Body of pancreas (tissue), 4 donors: Measurements from ENCODE around the gene TMEM91. TPM values are rescaled to one million over a fixed set of nuclear protein-coding genes. Genes with fewer than 3 reads are reported as not detected.
"Not testable (repeated sequence)": the region's sequence is repeated elsewhere in the genome, so short reads cannot be mapped to it uniquely, and the experiment has no call there.

Source experiments
- ATAC-seq: fragments of 150-250 bp; one replicate; pipeline ENCODE4 v1.9.1; 2016
- DNase-seq, 4 donors: peaks; one replicate each; pipeline ENCODE4 v3.0.0-alpha.2; 2019
- H3K27ac ChIP-seq, 4 donors: fragments of 200-600 bp; sonication (generic); 1 replicate in 3 of 4; 2 replicates in 1 of 4; pipeline versions ENCODE4 v1.5.1 to v1.6.1; 2016 to 2019; ENCODE audit warnings: mild to moderate bottlenecking in 1 of 4, mixed read lengths in 1 of 4, moderate library complexity in 1 of 4
- H3K27me3 ChIP-seq, 2 donors: fragments of 200-600 bp; sonication (generic); one replicate each; pipeline ENCODE4 v1.6.0; 2016; ENCODE audit warnings: mild to moderate bottlenecking in 1 of 2
- H3K36me3 ChIP-seq, 2 donors: fragments of 200-600 bp; sonication (generic); replicated peaks in 1 of 2; 2 replicates each; pipeline ENCODE4 v1.5.1; 2016; ENCODE audit warnings: low read depth in 2 of 2; ENCODE audit not compliant: insufficient read depth in 1 of 2
- H3K4me1 ChIP-seq: fragments of 200-600 bp; sonication (generic); one replicate; pipeline ENCODE4 v1.6.0; 2016
- H3K4me3 ChIP-seq, 2 donors: fragments of 200-600 bp; sonication (generic); 1 replicate in 1 of 2; 2 replicates in 1 of 2; pipeline ENCODE4 v1.5.1; 2016 to 2019
- H3K9me3 ChIP-seq, 3 donors: fragments of 200-600 bp; sonication (generic); 1 replicate in 2 of 3; 2 replicates in 1 of 3; pipeline ENCODE4 v1.5.1; 2016
- POLR2A ChIP-seq, 3 donors: fragments of 450-650 bp; IDR thresholded peaks; one replicate each; pipeline ENCODE4 v1.6.1; 2016; ENCODE audit warnings: antibody characterized with exemption in 3 of 3, mild to moderate bottlenecking in 2 of 3
- WGBS, 2 donors: methylation state at CpG; one replicate each; pipeline ENCODE4 v1.1.5; 2017; 5-methylcytosine and 5-hydroxymethylcytosine counted together
- intact Hi-C: fragments of 100-400 bp; cut with DNase I; formaldehyde crosslinking; loops from one replicate; pipeline ENCODE4 v1.15.1; 2023
- total RNA-seq, 2 donors: library from RNA; depleted of rRNA; stranded (reverse); fragments of >200 nt; gene quantifications; one replicate each; pipeline ENCODE4 v1.1.0, GENCODE V29; 2016
- TF ChIP-seq, protein P1 (sequence below), 7 experiments: fragments of 450-650 bp in 4 of 7; fragments of 200-600 bp in 3 of 7; sonication (generic) in 3 of 7; IDR thresholded peaks; one replicate each; pipeline ENCODE4 v1.5.1; 2016 to 2019; ENCODE audit warnings: antibody characterized with exemption in 7 of 7

The TMEM91 gene
- total RNA-seq, 2 donors from 2014 or later: 7.5 to 15.5 TPM

DNA sequence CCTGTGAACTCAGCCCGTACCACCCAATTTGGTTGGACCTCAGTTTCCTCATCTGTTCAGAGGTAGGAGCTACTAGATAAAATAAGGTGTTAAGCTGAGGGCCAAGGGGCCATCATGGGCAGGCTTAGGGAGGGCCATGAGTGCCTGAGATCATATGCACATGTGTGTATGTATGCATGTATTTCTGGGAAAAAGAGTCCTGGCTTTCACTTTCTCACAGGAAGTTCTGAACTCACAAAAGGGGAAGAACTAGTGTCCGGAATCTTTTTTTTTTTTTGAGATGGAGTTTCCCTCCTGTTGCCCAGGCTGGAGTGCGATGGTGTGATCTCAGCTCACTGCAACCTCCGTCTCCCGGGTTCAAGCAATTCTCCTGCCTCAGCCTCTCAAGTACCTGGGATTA, 41.5 kb upstream of the TMEM91 start:
- H3K4me1 ChIP-seq: no peaks in the 10 kb centered on the region
- H3K36me3 ChIP-seq: no peaks in the 10 kb centered on the region
- H3K27me3 ChIP-seq: no peaks in the 10 kb centered on the region
- WGBS, 2 donors: 56 to 80% methylated on average over 5 of the region's 5 CpGs
- TF ChIP-seq POLR2A (IDR thresholded peaks at IDR 0.05): no peak
- TF ChIP-seq, protein P1, sequence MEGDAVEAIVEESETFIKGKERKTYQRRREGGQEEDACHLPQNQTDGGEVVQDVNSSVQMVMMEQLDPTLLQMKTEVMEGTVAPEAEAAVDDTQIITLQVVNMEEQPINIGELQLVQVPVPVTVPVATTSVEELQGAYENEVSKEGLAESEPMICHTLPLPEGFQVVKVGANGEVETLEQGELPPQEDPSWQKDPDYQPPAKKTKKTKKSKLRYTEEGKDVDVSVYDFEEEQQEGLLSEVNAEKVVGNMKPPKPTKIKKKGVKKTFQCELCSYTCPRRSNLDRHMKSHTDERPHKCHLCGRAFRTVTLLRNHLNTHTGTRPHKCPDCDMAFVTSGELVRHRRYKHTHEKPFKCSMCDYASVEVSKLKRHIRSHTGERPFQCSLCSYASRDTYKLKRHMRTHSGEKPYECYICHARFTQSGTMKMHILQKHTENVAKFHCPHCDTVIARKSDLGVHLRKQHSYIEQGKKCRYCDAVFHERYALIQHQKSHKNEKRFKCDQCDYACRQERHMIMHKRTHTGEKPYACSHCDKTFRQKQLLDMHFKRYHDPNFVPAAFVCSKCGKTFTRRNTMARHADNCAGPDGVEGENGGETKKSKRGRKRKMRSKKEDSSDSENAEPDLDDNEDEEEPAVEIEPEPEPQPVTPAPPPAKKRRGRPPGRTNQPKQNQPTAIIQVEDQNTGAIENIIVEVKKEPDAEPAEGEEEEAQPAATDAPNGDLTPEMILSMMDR (IDR thresholded peaks at IDR 0.05): no peak
- intact Hi-C loops: no loop called here
- no peak for ATAC-seq
- H3K4me3 ChIP-seq: no peak overlapping the region
- peak overlapping the region in 1 of 4 donors; percentile 54 for H3K27ac ChIP-seq
- H3K9me3 ChIP-seq: no peaks in the 10 kb centered on the region
- no peak for DNase-seq

GRCh38 chr19:41335467-41335866, 40.9 kb upstream of the TMEM91 start:
- DNase-seq (no peak), ATAC-seq (no peak)
- no peaks in the 10 kb centered on the region for H3K4me1 ChIP-seq
- no peak overlapping the region for H3K27ac ChIP-seq
- H3K36me3 ChIP-seq: no peaks in the 10 kb centered on the region
- WGBS, 2 donors: 80 to 81% methylated on average over 7 to 10 of the region's 10 CpGs
- H3K27me3 ChIP-seq: no peaks in the 10 kb centered on the region
- no peak overlapping the region for H3K4me3 ChIP-seq
- H3K9me3 ChIP-seq: no peaks in the 10 kb centered on the region
- TF ChIP-seq, protein P1 (IDR thresholded peaks at IDR 0.05): no peak
- TF ChIP-seq POLR2A (IDR thresholded peaks at IDR 0.05): no peak
- intact Hi-C loops: no loop called here

- no peaks in the 10 kb centered on the region for H3K9me3 ChIP-seq
- H3K27me3 ChIP-seq: no peaks in the 10 kb centered on the region
- no peak for TF ChIP-seq POLR2A (IDR thresholded peaks at IDR 0.05)
- TF ChIP-seq, protein P1 (IDR thresholded peaks at IDR 0.05): no peak
- H3K4me1 ChIP-seq: peaks cover 3% of the 10 kb centered on the region
- ATAC-seq (no peak), DNase-seq (no peak)
- WGBS, 2 donors: 90 to 94% methylated on average over 5 of the region's 5 CpGs
- no peak overlapping the region for H3K4me3 ChIP-seq
- intact Hi-C loops: no loop called here
- no peak overlapping the region for H3K27ac ChIP-seq
- H3K36me3 ChIP-seq: no peaks in the 10 kb centered on the region
These were observed 36.4 kb upstream of the TMEM91 start for GRCh38 chr19:41339936-41340335.

DNA sequence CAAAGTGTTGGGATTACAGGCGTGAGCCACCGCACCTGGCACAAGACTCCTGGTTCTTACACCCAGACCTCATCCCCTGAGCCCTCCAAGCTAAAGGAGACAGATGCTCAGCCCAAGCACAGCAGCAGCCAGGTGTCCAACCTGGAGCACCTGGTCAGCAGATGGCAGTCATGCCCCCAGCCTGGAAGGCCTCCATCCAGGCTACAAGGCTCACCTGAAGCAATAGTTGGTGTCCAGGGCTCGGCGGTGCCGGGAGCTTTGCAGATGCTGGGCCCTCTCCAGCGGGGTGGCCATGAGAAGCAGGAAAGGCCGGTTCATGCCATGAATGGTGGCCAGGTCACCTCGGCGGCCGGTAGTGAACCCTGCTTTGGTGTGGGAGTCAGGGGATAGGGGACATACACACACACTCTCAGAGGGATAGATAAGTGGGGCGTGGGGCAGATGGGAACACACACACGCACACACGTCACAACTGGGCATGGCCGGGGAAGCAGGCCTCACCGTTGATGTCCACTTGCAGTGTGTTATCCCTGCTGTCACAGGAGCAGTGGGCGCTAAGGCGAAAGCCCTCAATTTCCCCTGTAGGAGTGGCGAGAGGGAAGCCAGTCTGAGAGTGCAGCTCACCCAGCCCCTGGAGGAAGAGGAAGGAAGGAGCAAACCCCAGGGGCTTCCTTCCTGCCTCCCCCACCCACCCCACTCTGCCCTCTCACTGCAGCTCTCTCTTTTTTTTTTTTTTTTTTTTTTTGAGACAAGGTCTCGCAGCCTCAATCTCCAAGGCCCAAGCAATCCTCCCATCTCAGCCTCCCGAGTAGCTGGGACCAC, 34.5 kb upstream of the TMEM91 start:
- Histone ChIP-seq H3K9me3 (no peaks in the 10 kb centered on the region), H3K36me3 (no peaks in the 10 kb centered on the region), H3K4me3 (no peak overlapping the region), H3K27ac (no peak overlapping the region), H3K27me3 (no peaks in the 10 kb centered on the region), H3K4me1 (peaks cover 3% of the 10 kb centered on the region)
- DNase-seq (peak; percentile 69 to 83 (median 74)), ATAC-seq (peak; percentile 88)
- intact Hi-C loops: no loop called here
- WGBS, 2 donors: 58 to 73% methylated on average over 14 to 20 of the region's 20 CpGs
- TF ChIP-seq, protein P1 (IDR thresholded peaks at IDR 0.05): peak in 6 of 7 experiments; percentile 19 to 62 (median 54)
- no peak for TF ChIP-seq POLR2A (IDR thresholded peaks at IDR 0.05)

- TF ChIP-seq POLR2A (IDR thresholded peaks at IDR 0.05): no peak
- TF ChIP-seq, protein P1 (IDR thresholded peaks at IDR 0.05): no peak
- ATAC-seq: no peak
- H3K9me3 ChIP-seq: no peaks in the 10 kb centered on the region
- no peak overlapping the region for H3K4me3 ChIP-seq
- WGBS, 2 donors: 83 to 90% methylated on average over 2 of the region's 2 CpGs
- H3K27me3 ChIP-seq: no peaks in the 10 kb centered on the region
- no peak overlapping the region for H3K27ac ChIP-seq
- no peak for DNase-seq
- peaks cover 3% of the 10 kb centered on the region for H3K4me1 ChIP-seq
- no peaks in the 10 kb centered on the region for H3K36me3 ChIP-seq
- intact Hi-C loops: no loop called here
These were observed 32.2 kb upstream of the TMEM91 start for GRCh38 chr19:41344162-41344561.

GRCh38 chr19:41346916-41347315, 29.4 kb upstream of the TMEM91 start:
- DNase-seq, H3K36me3 ChIP-seq, H3K4me3 ChIP-seq, intact Hi-C loops, H3K27ac ChIP-seq, H3K27me3 ChIP-seq, ATAC-seq, H3K9me3 ChIP-seq: not testable (repeated sequence)
- H3K4me1 ChIP-seq: peaks cover 16% of the 10 kb centered on the region
- 94 to 98% methylated on average over 7 to 9 of the region's 9 CpGs for WGBS, 2 donors
